Neural cell (in vitro differentiated cells): ENCODE measurements around the gene DENND4B. TPM values are rescaled to one million over a fixed set of nuclear protein-coding genes. Genes with fewer than 3 reads are reported as not detected.

ENCODE experiments used
- H2AFZ ChIP-seq: fragments of 200-600, 300-800 bp; sonication (generic), shearing (Covaris generic); 2 replicates; pipeline ENCODE4 v1.6.0; 2014; ENCODE audit warnings: low read depth, mild to moderate bottlenecking, antibody characterized with exemption, low read length, moderate library complexity
- H3F3A ChIP-seq: fragments of 200-600 bp; shearing (Covaris generic); 2 replicates; pipeline ENCODE4 v1.6.1; 2016; ENCODE audit warnings: mild to moderate bottlenecking, moderate library complexity, mixed read lengths, antibody characterized with exemption, low read length; ENCODE audit not compliant: insufficient read depth, poor library complexity, severe bottlenecking
- H3K27ac ChIP-seq: fragments of 200-600, 300-800 bp; sonication (generic), shearing (Covaris generic); 2 replicates; pipeline ENCODE4 v1.5.1; 2014; ENCODE audit warnings: mild to moderate bottlenecking, low read length, moderate library complexity
- H3K27me3 ChIP-seq: fragments of 300-800, 200-600 bp; sonication (generic), shearing (Covaris generic); 2 replicates; pipeline ENCODE4 v1.6.0; 2014; ENCODE audit warnings: mild to moderate bottlenecking, low read depth, low read length, moderate library complexity; ENCODE audit not compliant: insufficient read depth
- H3K36me3 ChIP-seq: fragments of 300-800, 200-600 bp; sonication (generic), shearing (Covaris generic); 2 replicates; pipeline ENCODE4 v1.5.1; 2014; ENCODE audit warnings: mild to moderate bottlenecking, antibody characterized with exemption, low read length, moderate library complexity; ENCODE audit not compliant: insufficient read depth
- H3K4me2 ChIP-seq: fragments of 300-800, 200-600 bp; sonication (generic), shearing (Covaris generic); 2 replicates; pipeline ENCODE4 v1.6.0; 2014; ENCODE audit warnings: mild to moderate bottlenecking, low read length
- H3K4me3 ChIP-seq: fragments of 300-800, 200-600 bp; sonication (generic), shearing (Covaris generic); 2 replicates; pipeline ENCODE4 v1.5.1; 2014; ENCODE audit warnings: mild to moderate bottlenecking, low read length, moderate library complexity
- H3K79me2 ChIP-seq: fragments of 200-600 bp; shearing (Covaris generic); replicated peaks from 2 replicates; pipeline ENCODE4 v1.6.0; 2014; ENCODE audit warnings: mild to moderate bottlenecking, low read length, moderate library complexity; ENCODE audit not compliant: insufficient read depth
- H3K9ac ChIP-seq: fragments of 300-800, 200-600 bp; sonication (generic), shearing (Covaris generic); 2 replicates; pipeline ENCODE4 v1.6.1; 2016; ENCODE audit warnings: mild to moderate bottlenecking, low read length, mixed read lengths
- H3K9me2 ChIP-seq: fragments of 200-600 bp; shearing (Covaris generic); 2 replicates; pipeline ENCODE4 v1.6.1; 2016; ENCODE audit warnings: mild to moderate bottlenecking, low read length, mixed read lengths; ENCODE audit not compliant: insufficient read depth
- H3K9me3 ChIP-seq: fragments of 200-600, 300-800 bp; sonication (generic), shearing (Covaris generic); 2 replicates; pipeline ENCODE4 v1.6.1; 2016; ENCODE audit warnings: mild to moderate bottlenecking, mixed run types, low read length, moderate library complexity, mixed read lengths
- H4K20me1 ChIP-seq: fragments of 200-600 bp; shearing (Covaris generic); 2 replicates; pipeline ENCODE4 v1.6.1; 2016; ENCODE audit warnings: mild to moderate bottlenecking, mixed run types; ENCODE audit not compliant: insufficient read depth
- CTCF ChIP-seq: fragments of 450-650 bp; IDR thresholded peaks from 2 replicates; pipeline ENCODE4 v1.5.1; 2014; ENCODE audit warnings: antibody characterized with exemption, mild to moderate bottlenecking, moderate library complexity; ENCODE audit not compliant: poor library complexity, severe bottlenecking
- EP300 ChIP-seq: fragments of 450-650 bp; conservative IDR thresholded peaks from 2 replicates; pipeline ENCODE4 v1.6.1; 2014; ENCODE audit warnings: antibody characterized with exemption, mild to moderate bottlenecking, moderate library complexity; ENCODE audit not compliant: poor library complexity, severe bottlenecking
- EZH2 ChIP-seq: fragments of 200-600, 300-800 bp; shearing (Covaris generic), sonication (generic); IDR thresholded peaks from 2 replicates; pipeline ENCODE4 v1.6.1; 2014; ENCODE audit warnings: antibody characterized with exemption, low read length, borderline replicate concordance, mild to moderate bottlenecking; ENCODE audit not compliant: insufficient read depth, poor library complexity, severe bottlenecking
- MXI1 ChIP-seq: fragments of 450-650 bp; conservative IDR thresholded peaks from 2 replicates; pipeline ENCODE4 v1.6.1; 2014; ENCODE audit warnings: antibody characterized with exemption, mild to moderate bottlenecking; ENCODE audit not compliant: poor library complexity, severe bottlenecking
- POLR2AphosphoS5 ChIP-seq: IDR thresholded peaks from 2 replicates; pipeline ENCODE4 v1.6.1; 2012
- RAD21 ChIP-seq: fragments of 450-650 bp; conservative IDR thresholded peaks from 2 replicates; pipeline ENCODE4 v1.6.1; 2014; ENCODE audit warnings: antibody characterized with exemption, mild to moderate bottlenecking, moderate library complexity
- REST ChIP-seq: IDR thresholded peaks from 2 replicates; pipeline ENCODE4 v1.6.1; 2012; ENCODE audit warnings: borderline replicate concordance
- SMC3 ChIP-seq: fragments of 450-650 bp; conservative IDR thresholded peaks from 2 replicates; pipeline ENCODE4 v1.6.1; 2014; ENCODE audit warnings: antibody characterized with exemption, mild to moderate bottlenecking, moderate library complexity; ENCODE audit not compliant: poor library complexity
- TAF1 ChIP-seq: IDR thresholded peaks from 2 replicates; pipeline ENCODE4 v1.6.1; 2012; ENCODE audit warnings: low read depth
- polyA plus RNA-seq: library from polyadenylated mRNA; depleted of rRNA; stranded (reverse); fragments of >200 nt; gene quantifications from 2 replicates; pipeline ENCODE4 v1.2.3, GENCODE V29; 2014

Gene DENND4B
- polyA plus RNA-seq, 1 donor from 2014 or later = 25.3 TPM

DNA sequence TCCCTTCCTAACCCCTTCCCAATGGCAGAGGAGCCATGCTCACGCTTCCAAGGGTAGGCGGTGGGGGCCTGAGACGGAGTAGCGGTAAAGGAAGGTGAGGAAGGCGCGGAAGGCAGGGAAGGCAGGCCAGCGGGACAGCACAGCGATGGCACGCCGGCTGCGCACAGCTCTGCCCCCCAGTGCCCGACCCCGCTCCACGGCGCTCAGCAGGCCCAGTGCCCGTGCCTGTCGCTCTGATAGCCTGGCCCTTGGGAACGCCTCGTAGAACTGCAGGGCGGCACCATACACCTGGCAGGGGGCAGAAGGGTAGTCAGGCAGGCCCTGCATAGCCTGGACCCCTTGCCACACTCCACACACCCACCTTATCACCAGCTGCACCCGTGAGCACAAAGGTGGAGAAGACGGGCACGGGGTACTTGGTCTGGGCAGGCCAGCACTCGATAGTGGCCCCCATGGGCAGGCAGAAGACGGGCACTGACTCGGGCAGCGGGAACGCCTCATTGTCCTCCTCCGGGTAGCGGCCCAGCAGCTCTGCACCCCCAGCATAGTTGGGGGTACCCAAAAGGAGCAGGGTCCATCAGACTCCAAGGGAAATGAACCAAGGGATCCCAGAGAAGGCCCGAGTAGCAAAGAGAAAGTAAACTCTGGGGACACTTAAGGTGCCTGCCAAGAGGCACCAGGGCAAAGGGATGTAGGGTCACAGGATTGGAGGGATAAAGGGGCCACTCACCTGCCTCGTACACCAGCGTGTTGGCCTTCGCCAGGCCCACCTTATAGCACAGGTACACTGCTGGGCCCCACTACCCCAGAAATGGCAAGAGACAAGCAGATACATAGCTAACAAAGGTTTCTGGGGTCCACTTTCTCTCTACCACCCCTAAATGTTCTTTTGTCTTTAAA is 4.4 kb downstream of the DENND4B start:
- Histone ChIP-seq H4K20me1 (no peaks in the 10 kb centered on the region), H3K27ac (no peak overlapping the region), H3K9ac (no peak overlapping the region), H3K27me3 (no peaks in the 10 kb centered on the region), H3K79me2 (peaks cover 4% of the 10 kb centered on the region), H3K9me2 (no peaks in the 10 kb centered on the region), H3F3A (no peaks in the 10 kb centered on the region), H3K36me3 (no peaks in the 10 kb centered on the region), H3K4me2 (no peak overlapping the region), H3K9me3 (no peaks in the 10 kb centered on the region), H2AFZ (no peak overlapping the region), H3K4me3 (no peak overlapping the region)
- TF ChIP-seq SMC3 = no peak
- no peak for TF ChIP-seq POLR2AphosphoS5
- no peak for TF ChIP-seq RAD21
- no peak for TF ChIP-seq REST
- no peak for TF ChIP-seq MXI1
- no peak for TF ChIP-seq CTCF
- no peak for TF ChIP-seq EP300
- no peak for TF ChIP-seq EZH2
- no peak for TF ChIP-seq TAF1

GRCh38 chr1:153940756-153941155 is 5.8 kb downstream of the DENND4B start:
- peaks cover 4% of the 10 kb centered on the region for H3K79me2 ChIP-seq
- no peaks in the 10 kb centered on the region for H3K36me3 ChIP-seq
- TF ChIP-seq CTCF (no peak), EZH2 (no peak), EP300 (no peak), TAF1 (no peak), MXI1 (no peak), RAD21 (no peak), POLR2AphosphoS5 (no peak), SMC3 (no peak), REST (no peak)

More at GRCh38 chr1:153940756-153941155, 5.8 kb downstream of the DENND4B start:
- Histone ChIP-seq H3K4me2 (no peak overlapping the region), H3K9me3 (no peaks in the 10 kb centered on the region), H3K9me2 (no peaks in the 10 kb centered on the region), H3K4me3 (no peak overlapping the region), H3K27me3 (no peaks in the 10 kb centered on the region), H3F3A (no peaks in the 10 kb centered on the region), H3K9ac (no peak overlapping the region), H2AFZ (no peak overlapping the region), H3K27ac (no peak overlapping the region), H4K20me1 (no peaks in the 10 kb centered on the region)
